Loucy (cell line): ENCODE results near the gene CBX8.

Experiments
- H2AFZ ChIP-seq: fragments of 200-600 bp; sonication (generic); 2 replicates; pipeline ENCODE4 v1.6.0; 2016; ENCODE audit warnings: antibody characterized with exemption, mild to moderate bottlenecking, low read length, moderate library complexity
- H3F3A ChIP-seq: fragments of 200-600 bp; 2 replicates; pipeline ENCODE4 v1.6.0; 2016; ENCODE audit warnings: antibody characterized with exemption, low read depth, mild to moderate bottlenecking
- H3K27me3 ChIP-seq: fragments of 200-600 bp; sonication (generic); 2 replicates; pipeline ENCODE4 v1.6.1; 2014; ENCODE audit warnings: low read length, mild to moderate bottlenecking; ENCODE audit not compliant: insufficient read depth, poor library complexity, severe bottlenecking
- H3K36me3 ChIP-seq: fragments of 200-600 bp; sonication (generic); 2 replicates; pipeline ENCODE4 v1.6.1; 2016; ENCODE audit warnings: low read length; ENCODE audit not compliant: insufficient read depth
- H3K4me1 ChIP-seq: fragments of 200-600 bp; sonication (generic); 2 replicates; pipeline ENCODE4 v1.5.1; 2014; ENCODE audit warnings: low read length, mild to moderate bottlenecking; ENCODE audit not compliant: insufficient read depth, poor library complexity, severe bottlenecking
- H3K4me2 ChIP-seq: fragments of 200-600 bp; sonication (generic); 2 replicates; pipeline ENCODE4 v1.6.0; 2014; ENCODE audit warnings: antibody characterized with exemption, low read length, low read depth, mild to moderate bottlenecking; ENCODE audit not compliant: poor library complexity, severe bottlenecking
- H3K4me3 ChIP-seq: fragments of 200-600 bp; sonication (generic); 2 replicates; pipeline ENCODE4 v1.5.1; 2014; ENCODE audit warnings: low read length, mild to moderate bottlenecking, mixed read lengths; ENCODE audit not compliant: poor library complexity, severe bottlenecking
- H3K79me2 ChIP-seq: fragments of 200-600 bp; sonication (generic); 2 replicates; pipeline ENCODE4 v1.6.1; 2014; ENCODE audit warnings: low read length; ENCODE audit not compliant: insufficient read depth
- H3K9ac ChIP-seq: fragments of 200-600 bp; sonication (generic); 2 replicates; pipeline ENCODE4 v1.6.0; 2014; ENCODE audit warnings: mild to moderate bottlenecking, low read depth, low read length, moderate library complexity; ENCODE audit not compliant: poor library complexity, severe bottlenecking
- H3K9me2 ChIP-seq: fragments of 200-600 bp; sonication (generic); replicated peaks from 2 replicates; pipeline ENCODE4 v1.6.1; 2016; ENCODE audit warnings: low read depth, low read length, mixed read lengths
- H3K9me3 ChIP-seq: fragments of 200-600 bp; sonication (generic); 2 replicates; pipeline ENCODE4 v1.6.1; 2014; ENCODE audit warnings: mild to moderate bottlenecking, antibody characterized with exemption, low read length, low read depth; ENCODE audit not compliant: insufficient read depth
- H4K20me1 ChIP-seq: fragments of 200-600 bp; sonication (generic); 2 replicates; pipeline ENCODE4 v1.6.0; 2014; ENCODE audit warnings: antibody characterized with exemption, low read length, mild to moderate bottlenecking; ENCODE audit not compliant: insufficient read depth, poor library complexity, severe bottlenecking
- CTCF ChIP-seq: fragments of 200-600 bp; sonication (generic); conservative IDR thresholded peaks from 2 replicates; pipeline ENCODE4 v1.5.1; 2014; ENCODE audit warnings: mild to moderate bottlenecking, antibody characterized with exemption, low read length
- EZH2phosphoT487 ChIP-seq: fragments of 200-600 bp; IDR thresholded peaks from 2 replicates; pipeline ENCODE4 v1.6.1; 2018; ENCODE audit warnings: antibody characterized with exemption, mild to moderate bottlenecking, moderate library complexity, borderline replicate concordance

The CBX8 gene

GRCh38 chr17:79837888-79838521 lies 41.1 kb upstream of the CBX8 start:
- Histone ChIP-seq H3K4me3 (peak overlapping the region; percentile 99), H3K9me2 (no peaks in the 10 kb centered on the region), H3K79me2 (peaks cover 81% of the 10 kb centered on the region), H3K4me1 (peaks cover 41% of the 10 kb centered on the region), H3K9me3 (no peaks in the 10 kb centered on the region), H3K36me3 (peaks cover 13% of the 10 kb centered on the region; the same call in 1 of the 2 replicates), H3K27me3 (no peaks in the 10 kb centered on the region), H2AFZ (no peak overlapping the region), H3K4me2 (peak overlapping the region; percentile 84), H3F3A (peaks cover 4% of the 10 kb centered on the region; the same call in 1 of the 2 replicates), H3K9ac (peak overlapping the region; percentile 92), H4K20me1 (peaks cover 56% of the 10 kb centered on the region)
- TF ChIP-seq EZH2phosphoT487 (no peak), CTCF (no peak)

GRCh38 chr17:79836972-79837887 lies 40.4 kb upstream of the CBX8 start:
- H3K27me3 ChIP-seq = no peaks in the 10 kb centered on the region
- peaks cover 64% of the 10 kb centered on the region for H4K20me1 ChIP-seq
- H3F3A ChIP-seq = peaks cover 4% of the 10 kb centered on the region; the same call in 1 of the 2 replicates
- peaks cover 15% of the 10 kb centered on the region; the same call in 1 of the 2 replicates for H3K36me3 ChIP-seq
- H3K4me2 ChIP-seq = peak overlapping the region; percentile 84
- peak overlapping the region; percentile 92 for H3K9ac ChIP-seq
- H3K4me1 ChIP-seq = peaks cover 38% of the 10 kb centered on the region
- peaks cover 85% of the 10 kb centered on the region for H3K79me2 ChIP-seq
- H3K9me3 ChIP-seq = no peaks in the 10 kb centered on the region
- TF ChIP-seq EZH2phosphoT487 (no peak), CTCF (no peak; the same call in 1 of the 2 replicates)
- H2AFZ ChIP-seq = no peak overlapping the region
- peak overlapping the region; percentile 99 for H3K4me3 ChIP-seq
- no peaks in the 10 kb centered on the region for H3K9me2 ChIP-seq

- peaks cover 70% of the 10 kb centered on the region for H4K20me1 ChIP-seq
Observed at GRCh38 chr17:79836510-79836971, 39.7 kb upstream of the CBX8 start.

More at GRCh38 chr17:79836510-79836971, 39.7 kb upstream of the CBX8 start:
- Histone ChIP-seq H3K9ac (peak overlapping the region; percentile 92), H3K4me2 (peak overlapping the region; percentile 84), H3K4me1 (peaks cover 31% of the 10 kb centered on the region), H3F3A (peaks cover 4% of the 10 kb centered on the region; the same call in 1 of the 2 replicates), H3K9me3 (no peaks in the 10 kb centered on the region), H2AFZ (no peak overlapping the region), H3K27me3 (no peaks in the 10 kb centered on the region), H3K79me2 (peaks cover 87% of the 10 kb centered on the region), H3K36me3 (peaks cover 15% of the 10 kb centered on the region; the same call in 1 of the 2 replicates), H3K9me2 (no peaks in the 10 kb centered on the region), H3K4me3 (peak overlapping the region; percentile 99)
- TF ChIP-seq EZH2phosphoT487 (no peak), CTCF (no peak)
